ENCODE results near the gene PLN. TPM values are rescaled to one million over a fixed set of nuclear protein-coding genes. Genes with fewer than 3 reads are reported as not detected.

Gene PLN
- total and polyA plus RNA-seq, 10 of the 15 experiments (the other 5 are each of a cell fraction or from before 2014, with no cell fraction given), result 0.16 to 0.44 TPM; not detected in 8

- BruUV-seq (replicated peaks), result no TSS peak
- Histone ChIP-seq H3K4me2 (ENCODE audit: control insufficient read depth, insufficient read depth) (no peak overlapping the region), H4K20me1 (ENCODE audit: control insufficient read depth, insufficient read depth) (no peaks in the 10 kb centered on the region), H3K4me3 (no peak overlapping the region), H3K36me3 (ENCODE audit: control insufficient read depth in 2 of 2, insufficient read depth in 2 of 2, low read length in 1 of 2) (no peaks in the 10 kb centered on the region), H3K27me3 (replicated peaks in 1 of 2; ENCODE audit: control insufficient read depth in 2 of 2, insufficient read depth in 2 of 2, low read length in 1 of 2) (no peaks in the 10 kb centered on the region), H2AFZ (ENCODE audit: control insufficient read depth, low read depth, low read length) (no peak overlapping the region), H3K27ac (ENCODE audit: control insufficient read depth, insufficient read depth) (no peak overlapping the region), H3K79me2 (ENCODE audit: control insufficient read depth, insufficient read depth, low read length) (no peaks in the 10 kb centered on the region), H3K4me1 (ENCODE audit: control insufficient read depth, insufficient read depth, low read length) (no peaks in the 10 kb centered on the region), H3K9ac (ENCODE audit: control insufficient read depth, insufficient read depth, low read length) (no peak overlapping the region), H3K9me3 (replicated peaks; ENCODE audit: control insufficient read depth, insufficient read depth, low read length) (peaks cover 13% of the 10 kb centered on the region; the same call in 2 of the 3 replicates)
- FAIRE-seq (no peak), DNase-seq (ENCODE audit: low read depth, low spot score) (no peak), ATAC-seq (no peak)
- intact Hi-C loops (cut with micrococcal nuclease; ENCODE audit: unreplicated experiment), result no loop called here
- CTCF ChIA-PET, result interaction anchor here (0.8 to 3.5 kb wide), 13 partner anchors 9 to 1102 kb away, joined by 3 to 35 read pairs (median 4); no protein-coding TSS in a partner anchor
- WGBS (ENCODE audit: insufficient coverage, insufficient replicate concordance, low lambda C conversion rate, missing lambda C conversion rate), result 74% methylated on average over 2 of the region's 2 CpGs
- RAD21 ChIA-PET (ENCODE audit: unreplicated experiment), result interaction anchor here (0.5 to 3.5 kb wide), 4 partner anchors 14 to 317 kb away, joined by 3 to 15 read pairs (median 3); no protein-coding TSS in a partner anchor
- POLR2A ChIA-PET, result no interaction called here
- SMC1A ChIA-PET (ENCODE audit: uncharacterized antibody, unreplicated experiment), result interaction anchor here (0.6 to 3.0 kb wide), 5 partner anchors 9 to 293 kb away, joined by 4 to 42 read pairs (median 4); no protein-coding TSS in a partner anchor
- in situ Hi-C loops (cut with MboI), result loop anchor here (10.0 kb wide), 1 partner anchor 195 kb away; no protein-coding TSS in a partner anchor
- TF ChIP-seq SMARCA5 (IDR thresholded peaks at IDR 0.05) (no peak), YY1 (IDR thresholded peaks at IDR 0.05; ENCODE audit: low read depth, low read length) (no peak), ETV6 (conservative IDR thresholded peaks at IDR 0.05 in 1 of 2, IDR thresholded peaks at IDR 0.05 in 1 of 2; ENCODE audit: borderline replicate concordance in 1 of 2, low read depth in 1 of 2) (no peak), NR2C2 (IDR thresholded peaks at IDR 0.05; ENCODE audit: borderline replicate concordance, control insufficient read depth, insufficient read length, low read depth) (no peak), ATF3 (IDR thresholded peaks at IDR 0.05; ENCODE audit: borderline replicate concordance, extremely low read depth, low read depth, low read length) (no peak), RBBP5 (conservative IDR thresholded peaks at IDR 0.05) (no peak), RFX5 (IDR thresholded peaks at IDR 0.05; ENCODE audit: low read depth, low read length) (no peak), NR2F1 (conservative IDR thresholded peaks at IDR 0.05) (no peak), HDAC6 (IDR thresholded peaks at IDR 0.05; ENCODE audit: unreplicated experiment) (no peak), MLLT1 (IDR thresholded peaks at IDR 0.05) (no peak), BCL3 (IDR thresholded peaks at IDR 0.05; ENCODE audit: borderline replicate concordance, insufficient read depth, low read depth, low read length, poor library complexity, severe bottlenecking) (no peak), ZNF24 (IDR thresholded peaks at IDR 0.05) (no peak), E2F8 (IDR thresholded peaks at IDR 0.05; ENCODE audit: low read depth, partially characterized antibody) (no peak), ESRRA (IDR thresholded peaks at IDR 0.05; ENCODE audit: low read length) (no peak), NR2C1 (IDR thresholded peaks at IDR 0.05) (no peak), GATAD2B (conservative IDR thresholded peaks at IDR 0.05; ENCODE audit: low read depth) (no peak), KLF5 (IDR thresholded peaks at IDR 0.05; ENCODE audit: partially characterized antibody) (no peak)
Observed at GRCh38 chr6:118579786-118580185, 31.7 kb downstream of the PLN start.

Data from GM12878 (cell line).